Ishikawa (cell line): ENCODE measurements around the gene CRACR2B.

ENCODE experiments used
- EP300 ChIP-seq: IDR thresholded peaks from 2 replicates; pipeline ENCODE4 v1.6.1; 2012; ENCODE audit warnings: borderline replicate concordance
- MAX ChIP-seq: IDR thresholded peaks from 2 replicates; pipeline ENCODE4 v1.6.1; 2012
- NFIC ChIP-seq: IDR thresholded peaks from 2 replicates; pipeline ENCODE4 v1.6.1; 2012
- TAF1 ChIP-seq: IDR thresholded peaks from 2 replicates; pipeline ENCODE4 v1.6.1; 2012; ENCODE audit warnings: low read depth, mild to moderate bottlenecking

DNA sequence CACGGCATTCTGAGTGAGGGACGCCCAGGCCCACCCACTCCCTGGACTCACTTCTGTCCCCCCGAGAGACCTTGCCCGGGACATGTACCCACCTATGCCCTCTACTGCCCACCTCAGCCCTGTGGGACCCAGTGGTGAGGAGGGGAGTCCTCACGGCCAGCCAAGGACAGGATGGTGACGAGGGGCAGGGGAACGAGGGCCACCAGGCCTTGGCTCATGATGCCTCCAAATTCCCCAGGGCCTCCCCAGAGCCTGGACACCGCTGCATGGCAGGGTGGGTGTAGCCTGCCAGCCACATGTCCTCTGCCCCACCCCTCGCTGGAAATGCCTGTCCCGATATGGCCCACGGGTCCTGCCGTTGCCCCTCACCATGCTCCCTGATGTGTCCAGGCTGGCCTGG is 41.1 kb downstream of the CRACR2B start:
- no peak for TF ChIP-seq TAF1
- TF ChIP-seq NFIC, result no peak
- no peak for TF ChIP-seq EP300
- no peak for TF ChIP-seq MAX
